Right atrium auricular region (tissue), 2 donors: Measurements from ENCODE around the gene DMD. TPM values are rescaled to one million over a fixed set of nuclear protein-coding genes. Genes with fewer than 3 reads are reported as not detected.

ENCODE experiments used
- DNase-seq: peaks from one replicate; pipeline ENCODE4 v3.0.0-alpha.2; 2019; ENCODE audit warnings: low spot score
- H3K27ac ChIP-seq, 2 donors: fragments of 200-600 bp; sonication (generic); 1 replicate in 1 of 2; 2 replicates in 1 of 2; pipeline ENCODE4 v1.5.1; 2016 to 2019
- H3K27me3 ChIP-seq, 2 donors: fragments of 200-600 bp; sonication (generic); one replicate each; pipeline versions ENCODE4 v1.5.1 to v1.6.0; 2017 to 2019
- H3K36me3 ChIP-seq: fragments of 200-600 bp; sonication (generic); one replicate; pipeline ENCODE4 v1.5.1; 2016
- H3K4me1 ChIP-seq, 2 donors: fragments of 200-600 bp; sonication (generic); one replicate each; pipeline versions ENCODE4 v1.5.1 to v1.6.0; 2017 to 2019
- H3K4me3 ChIP-seq, 2 donors: fragments of 200-600 bp; sonication (generic); 1 replicate in 1 of 2; 2 replicates in 1 of 2; pipeline ENCODE4 v1.5.1; 2017 to 2019; ENCODE audit warnings: mild to moderate bottlenecking in 1 of 2, moderate library complexity in 1 of 2
- H3K9me3 ChIP-seq, 2 donors: fragments of 200-600 bp; sonication (generic); one replicate each; pipeline ENCODE4 v1.5.1; 2019
- CTCF ChIP-seq, 2 donors: fragments of 200-600 bp; sonication (generic); IDR thresholded peaks; one replicate each; pipeline ENCODE4 v1.5.1; 2019; ENCODE audit warnings: antibody characterized with exemption in 2 of 2
- total RNA-seq, 2 donors: library from RNA; depleted of rRNA; stranded (reverse); fragments of >200 nt; gene quantifications; one replicate each; pipeline ENCODE4 v1.1.0, GENCODE V29; 2016

The DMD gene
- total RNA-seq, 2 donors from 2014 or later: 111 to 135 TPM

- no peak overlapping the region for H3K4me3 ChIP-seq
- no peaks in the 10 kb centered on the region for H3K9me3 ChIP-seq
- H3K27me3 ChIP-seq: no peaks in the 10 kb centered on the region
- H3K36me3 ChIP-seq: no peaks in the 10 kb centered on the region
- H3K27ac ChIP-seq: no peak overlapping the region
- DNase-seq: no peak
- H3K4me1 ChIP-seq: peaks cover 0 to 7% of the 10 kb centered on the region in 2 donors
- TF ChIP-seq CTCF (IDR thresholded peaks at IDR 0.05): no peak
Measured at GRCh38 chrX:31508338-31508737, 1703.0 kb downstream of the DMD start.

- H3K36me3 ChIP-seq: no peaks in the 10 kb centered on the region
- TF ChIP-seq CTCF (IDR thresholded peaks at IDR 0.05): no peak
- no peak overlapping the region for H3K4me3 ChIP-seq
- no peaks in the 10 kb centered on the region for H3K9me3 ChIP-seq
- H3K4me1 ChIP-seq: peaks cover 0 to 7% of the 10 kb centered on the region in 2 donors
- no peaks in the 10 kb centered on the region for H3K27me3 ChIP-seq
- no peak overlapping the region for H3K27ac ChIP-seq
- no peak for DNase-seq
Measured at GRCh38 chrX:31506928-31507327, 1704.4 kb downstream of the DMD start.

- Histone ChIP-seq H3K9me3 (no peaks in the 10 kb centered on the region), H3K4me1 (peaks cover 0 to 7% of the 10 kb centered on the region in 2 donors), H3K27me3 (no peaks in the 10 kb centered on the region), H3K36me3 (no peaks in the 10 kb centered on the region), H3K27ac (no peak overlapping the region), H3K4me3 (no peak overlapping the region)
- DNase-seq: no peak
- no peak for TF ChIP-seq CTCF (IDR thresholded peaks at IDR 0.05)
Measured at GRCh38 chrX:31506360-31506759, 1705.0 kb downstream of the DMD start.

- TF ChIP-seq CTCF (IDR thresholded peaks at IDR 0.05): no peak
- no peak overlapping the region for H3K4me3 ChIP-seq
- no peak overlapping the region for H3K27ac ChIP-seq
- H3K9me3 ChIP-seq: no peaks in the 10 kb centered on the region
- DNase-seq: no peak
- no peaks in the 10 kb centered on the region for H3K27me3 ChIP-seq
- no peaks in the 10 kb centered on the region for H3K4me1 ChIP-seq
- H3K36me3 ChIP-seq: no peaks in the 10 kb centered on the region
Measured at GRCh38 chrX:31500921-31501320, 1710.4 kb downstream of the DMD start.

- no peak for DNase-seq
- Histone ChIP-seq H3K27ac (no peak overlapping the region), H3K4me3 (no peak overlapping the region), H3K36me3 (no peaks in the 10 kb centered on the region), H3K27me3 (no peaks in the 10 kb centered on the region), H3K9me3 (no peaks in the 10 kb centered on the region), H3K4me1 (no peaks in the 10 kb centered on the region)
- TF ChIP-seq CTCF (IDR thresholded peaks at IDR 0.05): no peak
Measured at GRCh38 chrX:31499109-31499508, 1712.2 kb downstream of the DMD start.

- Histone ChIP-seq H3K36me3 (no peaks in the 10 kb centered on the region), H3K27ac (no peak overlapping the region), H3K9me3 (no peaks in the 10 kb centered on the region), H3K4me1 (no peaks in the 10 kb centered on the region), H3K4me3 (no peak overlapping the region), H3K27me3 (no peaks in the 10 kb centered on the region)
- no peak for DNase-seq
- TF ChIP-seq CTCF (IDR thresholded peaks at IDR 0.05): no peak
Measured at GRCh38 chrX:31497086-31497485, 1714.3 kb downstream of the DMD start.
